ENCODE data around the gene PITPNB. TPM values are rescaled to one million over a fixed set of nuclear protein-coding genes. Genes with fewer than 3 reads are reported as not detected.

PITPNB gene
- total RNA-seq, 4 donors from 2014 or later, result 37.5 to 53.7 (median 40.2) TPM

DNA sequence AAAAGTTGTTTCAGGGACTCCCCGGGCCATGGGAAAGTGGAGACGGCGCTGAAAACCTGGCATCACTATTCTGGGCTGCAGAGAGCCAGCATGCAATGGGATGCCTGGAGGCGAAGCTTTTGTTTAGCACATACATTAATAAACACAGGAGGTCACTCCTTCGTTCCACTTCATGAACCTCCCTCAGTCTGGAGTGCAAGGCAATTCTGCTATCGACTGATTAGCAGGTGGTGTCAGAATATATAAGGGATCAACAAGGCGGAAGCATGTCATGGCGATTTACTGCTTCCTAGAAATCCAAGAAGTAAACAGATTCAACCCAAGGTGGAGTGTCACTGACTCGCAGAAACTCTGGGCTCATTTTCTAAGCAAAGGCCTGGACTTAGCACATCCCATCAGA, 72.1 kb downstream of the PITPNB start:
- H3K9me3 ChIP-seq, result no peaks in the 10 kb centered on the region
- no peak overlapping the region for H3K4me3 ChIP-seq
- TF ChIP-seq EP300 (IDR thresholded peaks at IDR 0.05) (no peak), POLR2A (IDR thresholded peaks at IDR 0.05) (no peak)
- TF ChIP-seq, protein P1, sequence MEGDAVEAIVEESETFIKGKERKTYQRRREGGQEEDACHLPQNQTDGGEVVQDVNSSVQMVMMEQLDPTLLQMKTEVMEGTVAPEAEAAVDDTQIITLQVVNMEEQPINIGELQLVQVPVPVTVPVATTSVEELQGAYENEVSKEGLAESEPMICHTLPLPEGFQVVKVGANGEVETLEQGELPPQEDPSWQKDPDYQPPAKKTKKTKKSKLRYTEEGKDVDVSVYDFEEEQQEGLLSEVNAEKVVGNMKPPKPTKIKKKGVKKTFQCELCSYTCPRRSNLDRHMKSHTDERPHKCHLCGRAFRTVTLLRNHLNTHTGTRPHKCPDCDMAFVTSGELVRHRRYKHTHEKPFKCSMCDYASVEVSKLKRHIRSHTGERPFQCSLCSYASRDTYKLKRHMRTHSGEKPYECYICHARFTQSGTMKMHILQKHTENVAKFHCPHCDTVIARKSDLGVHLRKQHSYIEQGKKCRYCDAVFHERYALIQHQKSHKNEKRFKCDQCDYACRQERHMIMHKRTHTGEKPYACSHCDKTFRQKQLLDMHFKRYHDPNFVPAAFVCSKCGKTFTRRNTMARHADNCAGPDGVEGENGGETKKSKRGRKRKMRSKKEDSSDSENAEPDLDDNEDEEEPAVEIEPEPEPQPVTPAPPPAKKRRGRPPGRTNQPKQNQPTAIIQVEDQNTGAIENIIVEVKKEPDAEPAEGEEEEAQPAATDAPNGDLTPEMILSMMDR (IDR thresholded peaks at IDR 0.05), result no peak
- H3K27ac ChIP-seq, result no peak overlapping the region
- H3K36me3 ChIP-seq, result peaks cover 0 to 46% (median 15%) of the 10 kb centered on the region in 3 donors
- WGBS, 2 donors, result 79 to 83% methylated on average over 9 of the region's 9 CpGs
- DNase-seq (ENCODE audit: low spot score in 2 of 2), result no peak
- no peaks in the 10 kb centered on the region for H3K27me3 ChIP-seq
- H3K4me1 ChIP-seq, result peaks cover 0 to 20% (median 7%) of the 10 kb centered on the region in 4 donors

DNA sequence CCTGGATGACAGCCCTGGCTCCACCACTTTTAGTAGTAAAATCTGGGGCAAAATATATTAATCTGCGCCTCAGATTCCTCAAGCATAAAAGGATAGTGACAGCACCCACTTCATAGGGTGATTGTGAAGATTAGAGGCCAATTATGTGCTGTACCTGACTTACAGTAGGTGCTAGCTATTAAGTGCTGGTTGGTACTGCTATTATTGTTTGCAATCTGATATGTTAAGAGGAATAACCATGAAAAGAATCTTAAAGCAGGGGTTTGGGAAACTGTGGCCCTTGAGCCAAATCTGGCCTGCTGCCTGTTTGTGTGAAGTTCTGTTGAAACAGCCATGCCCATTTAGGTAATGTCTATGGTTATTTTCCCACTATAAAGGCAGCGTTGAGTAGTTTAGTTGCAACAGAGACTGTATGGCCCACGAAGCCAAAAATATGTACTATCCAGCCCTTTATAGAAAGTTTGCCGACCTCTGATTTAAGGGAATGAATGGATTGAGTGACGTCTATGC, 72.8 kb downstream of the PITPNB start:
- no peak for TF ChIP-seq POLR2A (IDR thresholded peaks at IDR 0.05)
- TF ChIP-seq EP300 (IDR thresholded peaks at IDR 0.05), result no peak
- TF ChIP-seq, protein P1 (IDR thresholded peaks at IDR 0.05), result no peak
- no peak for DNase-seq (ENCODE audit: low spot score in 2 of 2)
- Histone ChIP-seq H3K36me3 (peaks cover 0 to 41% (median 12%) of the 10 kb centered on the region in 3 donors), H3K4me3 (no peak overlapping the region), H3K27me3 (no peaks in the 10 kb centered on the region), H3K4me1 (peaks cover 0 to 20% (median 7%) of the 10 kb centered on the region in 4 donors), H3K9me3 (no peaks in the 10 kb centered on the region), H3K27ac (no peak overlapping the region)
- 52 to 67% methylated on average over 5 of the region's 5 CpGs for whole genome bisulfite sequencing, 2 donors

DNA sequence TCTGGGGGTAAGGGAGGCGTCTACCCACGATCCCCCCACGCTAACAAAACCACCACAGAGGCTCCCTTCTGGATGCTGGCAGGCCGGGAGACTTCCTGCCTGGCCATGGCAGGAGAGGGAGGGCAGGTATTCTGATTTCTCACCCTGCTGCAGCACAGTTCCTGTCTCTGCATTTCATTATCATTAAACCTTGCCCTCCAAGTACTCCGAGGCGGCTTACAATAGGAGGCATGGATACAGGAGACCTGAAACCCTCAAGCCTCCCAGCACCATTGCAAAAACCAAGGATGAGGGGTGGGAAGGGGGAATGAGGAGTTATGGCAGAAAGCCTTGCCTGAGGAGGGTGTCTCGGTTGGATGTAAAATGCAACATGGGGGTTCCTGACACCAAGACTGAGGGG, 73.4 kb downstream of the PITPNB start:
- Histone ChIP-seq H3K36me3 (peaks cover 0 to 43% (median 6%) of the 10 kb centered on the region in 3 donors), H3K27ac (no peak overlapping the region), H3K4me3 (no peak overlapping the region), H3K4me1 (peaks cover 0 to 20% (median 7%) of the 10 kb centered on the region in 4 donors), H3K27me3 (no peaks in the 10 kb centered on the region), H3K9me3 (no peaks in the 10 kb centered on the region)
- WGBS, 2 donors, result 81 to 87% methylated on average over 7 of the region's 7 CpGs
- DNase-seq (ENCODE audit: low spot score in 2 of 2), result no peak
- TF ChIP-seq EP300 (IDR thresholded peaks at IDR 0.05) (no peak), POLR2A (IDR thresholded peaks at IDR 0.05) (no peak)
- TF ChIP-seq, protein P1 (IDR thresholded peaks at IDR 0.05), result no peak

DNA sequence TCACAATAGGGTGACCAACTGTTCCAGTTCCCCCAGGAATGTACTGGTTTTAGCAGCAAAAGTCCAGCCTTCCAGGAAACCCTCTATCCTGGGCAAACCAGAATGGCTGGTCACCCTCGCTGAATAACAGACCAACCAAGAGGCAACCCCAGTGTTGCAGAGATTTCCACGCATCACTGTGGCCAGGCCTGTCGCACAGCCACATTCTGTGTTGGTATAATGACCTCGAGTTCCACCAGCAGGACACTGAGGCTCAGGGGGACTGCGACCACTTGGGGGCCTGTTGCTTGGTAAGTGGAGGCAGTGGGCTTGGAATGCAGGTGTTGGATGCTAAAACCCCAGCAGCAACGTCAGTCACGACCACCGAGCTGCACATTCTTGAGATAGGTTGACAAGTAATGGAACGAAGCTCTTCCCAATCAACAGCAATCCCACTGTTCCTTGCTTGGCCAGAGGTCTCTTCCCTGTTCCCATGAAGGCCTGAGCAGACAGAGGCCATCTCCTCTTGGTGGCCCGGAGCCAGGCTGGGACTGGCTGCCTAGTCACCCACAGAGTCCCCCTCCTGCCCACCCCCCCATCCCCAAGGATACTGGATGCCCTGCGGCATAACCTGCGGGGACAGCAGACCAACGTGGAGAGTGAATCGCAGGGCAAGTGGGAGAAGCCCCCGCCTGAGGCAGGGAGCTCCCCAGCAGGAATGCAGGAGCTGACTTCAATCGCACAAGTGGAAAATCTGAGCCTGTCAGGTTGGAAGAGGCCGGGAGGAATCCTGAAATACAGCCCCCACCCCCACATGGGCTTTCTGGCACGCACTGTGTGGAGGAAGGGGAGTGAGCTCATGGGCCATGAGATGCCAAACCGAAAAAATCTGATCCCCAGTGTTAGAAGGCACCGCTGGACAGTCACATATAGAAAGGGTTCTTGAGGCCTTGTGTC, 74.1 kb downstream of the PITPNB start:
- TF ChIP-seq POLR2A (IDR thresholded peaks at IDR 0.05), result no peak
- TF ChIP-seq EP300 (IDR thresholded peaks at IDR 0.05), result no peak
- TF ChIP-seq, protein P1 (IDR thresholded peaks at IDR 0.05), result no peak
- H3K9me3 ChIP-seq, result no peaks in the 10 kb centered on the region
- DNase-seq (ENCODE audit: low spot score in 2 of 2), result no peak
- peaks cover 0 to 43% (median 0%) of the 10 kb centered on the region in 3 donors for H3K36me3 ChIP-seq
- no peaks in the 10 kb centered on the region for H3K27me3 ChIP-seq
- H3K27ac ChIP-seq, result no peak overlapping the region
- H3K4me1 ChIP-seq, result peaks cover 0 to 13% (median 5%) of the 10 kb centered on the region in 4 donors
- no peak overlapping the region for H3K4me3 ChIP-seq
- WGBS, 2 donors, result 75 to 81% methylated on average over 19 to 20 of the region's 20 CpGs

DNA sequence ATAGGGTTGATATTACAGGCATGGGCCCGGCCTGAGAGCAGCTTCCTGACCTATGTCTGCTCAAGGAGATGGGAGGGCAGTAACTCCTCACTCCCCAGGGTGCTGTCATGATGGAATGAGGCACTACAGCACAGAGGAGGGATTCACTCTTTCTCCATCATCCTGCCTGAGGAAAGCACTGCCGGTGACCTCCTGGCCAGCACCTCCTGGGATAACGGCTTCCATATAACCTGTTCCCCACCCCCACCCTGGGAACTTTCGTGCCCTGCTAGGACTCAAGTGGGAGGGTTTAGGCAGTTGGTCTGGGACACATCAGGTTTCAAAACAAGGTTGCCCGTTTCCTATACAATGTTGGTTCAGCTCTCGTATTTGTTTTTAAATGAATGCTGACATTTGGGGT, 74.8 kb downstream of the PITPNB start:
- DNase-seq (ENCODE audit: low spot score in 2 of 2), result no peak
- no peak overlapping the region for H3K27ac ChIP-seq
- H3K4me3 ChIP-seq, result no peak overlapping the region
- WGBS, 2 donors, result 68 to 69% methylated on average over 6 of the region's 6 CpGs
- H3K27me3 ChIP-seq, result no peaks in the 10 kb centered on the region
- H3K4me1 ChIP-seq, result peaks cover 0 to 6% (median 0%) of the 10 kb centered on the region in 4 donors
- H3K9me3 ChIP-seq, result no peaks in the 10 kb centered on the region
- peaks cover 0 to 43% (median 0%) of the 10 kb centered on the region in 3 donors for H3K36me3 ChIP-seq
- TF ChIP-seq, protein P1 (IDR thresholded peaks at IDR 0.05), result no peak
